GM23338 (cell line): ENCODE measurements around the gene CD5L. TPM values are rescaled to one million over a fixed set of nuclear protein-coding genes. Genes with fewer than 3 reads are reported as not detected.

Experiments
- ATAC-seq: fragments of 200-7000 bp; cut with Tn5 transposase; 3 replicates; pipeline ENCODE4 v1.9.1; 2020
- DNase-seq: peaks from one replicate; pipeline ENCODE4 v3.0.0-alpha.2; 2015; ENCODE audit warnings: low spot score
- H2AFZ ChIP-seq: fragments of 200-600 bp; sonication (generic); 2 replicates; pipeline ENCODE4 v1.8.0; 2016; ENCODE audit warnings: antibody characterized with exemption, mild to moderate bottlenecking, moderate library complexity
- H3F3A ChIP-seq: fragments of 200-600 bp; sonication (generic); replicated peaks from 2 replicates; pipeline ENCODE4 v1.8.0; 2017; ENCODE audit warnings: antibody characterized with exemption, mixed run types, low read depth
- H3K27ac ChIP-seq: fragments of 200-600 bp; sonication (generic); 2 replicates; pipeline ENCODE4 v1.6.1; 2016; ENCODE audit warnings: low read depth
- H3K27me3 ChIP-seq: fragments of 200-600 bp; sonication (generic); 2 replicates; pipeline ENCODE4 v1.8.0; 2016; ENCODE audit warnings: mild to moderate bottlenecking, mixed run types, moderate library complexity; ENCODE audit not compliant: insufficient read depth
- H3K36me3 ChIP-seq: fragments of 200-600 bp; sonication (generic); 2 replicates; pipeline ENCODE4 v1.8.0; 2016; ENCODE audit warnings: mild to moderate bottlenecking; ENCODE audit not compliant: insufficient read depth
- H3K4me1 ChIP-seq: fragments of 200-600 bp; sonication (generic); 2 replicates; pipeline ENCODE4 v1.8.0; 2016; ENCODE audit warnings: mild to moderate bottlenecking, moderate library complexity; ENCODE audit not compliant: insufficient read depth
- H3K4me2 ChIP-seq: fragments of 200-600 bp; sonication (generic); 2 replicates; pipeline ENCODE4 v1.7.1; 2017; ENCODE audit warnings: mixed run types
- H3K4me3 ChIP-seq: fragments of 200-600 bp; sonication (generic); 2 replicates; pipeline ENCODE4 v1.6.1; 2016; ENCODE audit warnings: mixed run types
- H3K79me2 ChIP-seq: fragments of 200-600 bp; sonication (generic); replicated peaks from 2 replicates; pipeline ENCODE4 v1.8.0; 2017; ENCODE audit warnings: mild to moderate bottlenecking; ENCODE audit not compliant: insufficient read depth
- H3K9me2 ChIP-seq: fragments of 200-600 bp; sonication (generic); 2 replicates; pipeline ENCODE4 v1.8.0; 2017; ENCODE audit not compliant: insufficient read depth
- H4K20me1 ChIP-seq: fragments of 200-600 bp; sonication (generic); replicated peaks from 2 replicates; pipeline ENCODE4 v1.8.0; 2017; ENCODE audit warnings: mild to moderate bottlenecking; ENCODE audit not compliant: insufficient read depth
- H3K27ac Mint-ChIP-seq: 2 replicates; pipeline ENCODE4 v1.8.0; 2020; ENCODE audit warnings: inconsistent platforms, mild to moderate bottlenecking, moderate library complexity, mixed read lengths
- H3K27me3 Mint-ChIP-seq: 3 replicates; pipeline ENCODE4 v1.8.0; 2022; ENCODE audit warnings: low read depth, mild to moderate bottlenecking, moderate library complexity, mixed read lengths, inconsistent platforms; ENCODE audit not compliant: insufficient read depth, poor library complexity
- H3K36me3 Mint-ChIP-seq: 3 replicates; pipeline ENCODE4 v1.8.0; 2021; ENCODE audit warnings: low read depth, mild to moderate bottlenecking, inconsistent platforms, moderate library complexity, mixed read lengths
- H3K4me1 Mint-ChIP-seq: 3 replicates; pipeline ENCODE4 v1.8.0; 2020; ENCODE audit warnings: mild to moderate bottlenecking, inconsistent platforms, mixed read lengths
- H3K4me3 Mint-ChIP-seq: 3 replicates; pipeline ENCODE4 v1.8.0; 2021; ENCODE audit warnings: moderate library complexity, mild to moderate bottlenecking, inconsistent platforms, mixed read lengths
- H3K9me3 Mint-ChIP-seq: 3 replicates; pipeline ENCODE4 v1.8.0; 2020; ENCODE audit warnings: moderate library complexity, mild to moderate bottlenecking, inconsistent platforms, mixed read lengths
- NANOG ChIP-seq: IDR thresholded peaks from 2 replicates; pipeline ENCODE4 v1.6.1; 2016; ENCODE audit warnings: antibody characterized with exemption, borderline replicate concordance
- POLR2AphosphoS5 ChIP-seq: IDR thresholded peaks from 2 replicates; pipeline ENCODE4 v1.6.1; 2016; ENCODE audit warnings: antibody characterized with exemption, low read depth
- STAT1 ChIP-seq: IDR thresholded peaks from one replicate; pipeline ENCODE4 v1.6.1; 2016; ENCODE audit warnings: antibody characterized with exemption; ENCODE audit not compliant: unreplicated experiment
- ZNF114 ChIP-seq: fragments of 250-450 bp; sonication (Bioruptor Pico); IDR thresholded peaks from 2 replicates; pipeline ENCODE4 v1.5.0; 2020; ENCODE audit warnings: mild to moderate bottlenecking, moderate library complexity
- ZNF331 ChIP-seq: fragments of 250-450 bp; sonication (Bioruptor Pico); IDR thresholded peaks from 2 replicates; pipeline ENCODE4 v1.5.0; 2020; ENCODE audit warnings: low read depth, mild to moderate bottlenecking, moderate library complexity
- polyA plus RNA-seq: library from polyadenylated mRNA; unstranded; fragments of >200 nt; fragmentation: Nextera tagmentation; extraction: Ambion mirVana; gene quantifications from 2 replicates; pipeline ENCODE4 v1.2.1, GENCODE V29; 2016
- total RNA-seq: library from RNA; depleted of rRNA; stranded (reverse); fragments of >200 nt; shearing (Covaris generic); gene quantifications from 2 replicates; pipeline ENCODE4 v1.2.3, GENCODE V29; 2014
- TF ChIP-seq, protein P1 (sequence below), 2 experiments: fragments of 200-600 bp in 1 of 2; sonication (generic) in 1 of 2; conservative IDR thresholded peaks; 2 replicates each; pipeline versions ENCODE4 v1.5.1 to v1.6.1; 2016 to 2017; ENCODE audit warnings: antibody characterized with exemption in 2 of 2, low read depth in 2 of 2, mild to moderate bottlenecking in 2 of 2, moderate library complexity in 1 of 2
- TF ChIP-seq, protein P2 (sequence below): fragments of 250-450 bp; sonication (Bioruptor Pico); IDR thresholded peaks from 2 replicates; pipeline ENCODE4 v1.5.0; 2020; ENCODE audit warnings: mild to moderate bottlenecking, moderate library complexity
- TF ChIP-seq, protein P3 (sequence below): IDR thresholded peaks from one replicate; pipeline ENCODE4 v1.6.1; 2018; ENCODE audit warnings: antibody characterized with exemption; ENCODE audit not compliant: unreplicated experiment
- TF ChIP-seq, protein P4 (sequence below): IDR thresholded peaks from 2 replicates; pipeline ENCODE4 v1.6.1; 2016; ENCODE audit warnings: antibody characterized with exemption

CD5L gene
- total and polyA plus RNA-seq, 2 experiments from 2014 or later, result not detected

DNA sequence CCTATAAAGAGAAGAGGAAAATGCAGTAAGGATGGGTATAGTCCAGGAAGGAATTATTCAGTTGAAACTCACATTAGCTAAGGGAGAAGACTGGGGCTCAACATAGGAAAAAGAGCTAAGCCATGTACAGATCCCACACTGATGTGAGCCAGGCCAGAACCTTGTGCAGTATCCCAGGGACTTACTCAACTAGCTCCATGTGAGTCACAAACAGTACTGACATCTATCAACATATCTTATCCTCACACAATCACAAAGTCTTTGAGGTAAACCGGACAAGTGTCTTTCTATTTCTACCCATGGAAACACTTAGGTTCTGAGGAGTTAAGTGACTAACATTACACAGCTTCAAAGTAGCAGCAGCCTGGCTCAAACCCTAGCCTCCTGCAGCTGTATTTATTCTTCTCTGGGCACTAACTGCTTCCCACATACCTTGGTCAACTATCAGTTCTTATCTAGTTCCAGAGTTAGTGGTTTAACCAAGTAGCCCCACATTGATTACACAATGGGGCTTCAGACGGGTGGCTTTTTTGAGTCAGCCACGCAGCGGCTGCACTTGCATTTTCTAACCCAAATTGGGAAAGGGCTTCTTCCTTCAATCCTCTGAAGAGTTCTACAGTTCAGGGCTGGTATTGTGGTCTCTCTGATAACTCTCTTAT, 9.5 kb downstream of the CD5L start (continued):
- TF ChIP-seq, protein P1, sequence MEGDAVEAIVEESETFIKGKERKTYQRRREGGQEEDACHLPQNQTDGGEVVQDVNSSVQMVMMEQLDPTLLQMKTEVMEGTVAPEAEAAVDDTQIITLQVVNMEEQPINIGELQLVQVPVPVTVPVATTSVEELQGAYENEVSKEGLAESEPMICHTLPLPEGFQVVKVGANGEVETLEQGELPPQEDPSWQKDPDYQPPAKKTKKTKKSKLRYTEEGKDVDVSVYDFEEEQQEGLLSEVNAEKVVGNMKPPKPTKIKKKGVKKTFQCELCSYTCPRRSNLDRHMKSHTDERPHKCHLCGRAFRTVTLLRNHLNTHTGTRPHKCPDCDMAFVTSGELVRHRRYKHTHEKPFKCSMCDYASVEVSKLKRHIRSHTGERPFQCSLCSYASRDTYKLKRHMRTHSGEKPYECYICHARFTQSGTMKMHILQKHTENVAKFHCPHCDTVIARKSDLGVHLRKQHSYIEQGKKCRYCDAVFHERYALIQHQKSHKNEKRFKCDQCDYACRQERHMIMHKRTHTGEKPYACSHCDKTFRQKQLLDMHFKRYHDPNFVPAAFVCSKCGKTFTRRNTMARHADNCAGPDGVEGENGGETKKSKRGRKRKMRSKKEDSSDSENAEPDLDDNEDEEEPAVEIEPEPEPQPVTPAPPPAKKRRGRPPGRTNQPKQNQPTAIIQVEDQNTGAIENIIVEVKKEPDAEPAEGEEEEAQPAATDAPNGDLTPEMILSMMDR (conservative IDR thresholded peaks at IDR 0.05; ENCODE audit: low read depth in 2 of 2), result no peak

DNA sequence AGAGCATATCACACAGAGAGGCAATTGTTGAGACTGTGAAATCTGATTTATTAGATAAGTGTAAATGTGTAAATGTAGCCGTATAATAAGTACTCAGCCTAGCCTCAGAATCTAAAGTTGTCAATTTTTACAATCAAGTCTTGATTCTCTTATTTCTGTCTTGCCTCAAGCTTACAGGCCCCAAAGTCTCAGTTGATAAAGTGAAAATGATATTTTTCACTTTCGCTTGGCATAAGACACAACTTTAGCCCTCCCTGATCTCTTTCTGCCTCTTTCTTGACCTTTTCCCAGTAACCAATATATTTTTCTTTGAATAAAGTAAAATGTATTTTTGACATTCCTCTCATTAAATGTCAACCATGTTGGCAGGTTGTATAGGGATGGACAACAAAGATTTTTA, 10.7 kb downstream of the CD5L start:
- Histone ChIP-seq H3K9me2 (peaks cover 16% of the 10 kb centered on the region; the same call in 1 of the 2 replicates), H2AFZ (no peak overlapping the region; the same call in 1 of the 2 replicates), H3K4me3 (no peak overlapping the region), H4K20me1 (no peaks in the 10 kb centered on the region), H3F3A (no peaks in the 10 kb centered on the region), H3K4me1 (no peaks in the 10 kb centered on the region), H3K36me3 (no peaks in the 10 kb centered on the region), H3K27ac (no peak overlapping the region), H3K79me2 (no peaks in the 10 kb centered on the region), H3K4me2 (no peak overlapping the region), H3K27me3 (no peaks in the 10 kb centered on the region)
- no peaks in the 10 kb centered on the region for H3K27me3 Mint-ChIP-seq
- H3K4me1 Mint-ChIP-seq, result no peaks in the 10 kb centered on the region
- ATAC-seq (no peak), DNase-seq (no peak)
- no peak overlapping the region for H3K4me3 Mint-ChIP-seq
- H3K27ac Mint-ChIP-seq, result no peak overlapping the region
- no peaks in the 10 kb centered on the region for H3K36me3 Mint-ChIP-seq
- no peaks in the 10 kb centered on the region for H3K9me3 Mint-ChIP-seq
- TF ChIP-seq, protein P2, sequence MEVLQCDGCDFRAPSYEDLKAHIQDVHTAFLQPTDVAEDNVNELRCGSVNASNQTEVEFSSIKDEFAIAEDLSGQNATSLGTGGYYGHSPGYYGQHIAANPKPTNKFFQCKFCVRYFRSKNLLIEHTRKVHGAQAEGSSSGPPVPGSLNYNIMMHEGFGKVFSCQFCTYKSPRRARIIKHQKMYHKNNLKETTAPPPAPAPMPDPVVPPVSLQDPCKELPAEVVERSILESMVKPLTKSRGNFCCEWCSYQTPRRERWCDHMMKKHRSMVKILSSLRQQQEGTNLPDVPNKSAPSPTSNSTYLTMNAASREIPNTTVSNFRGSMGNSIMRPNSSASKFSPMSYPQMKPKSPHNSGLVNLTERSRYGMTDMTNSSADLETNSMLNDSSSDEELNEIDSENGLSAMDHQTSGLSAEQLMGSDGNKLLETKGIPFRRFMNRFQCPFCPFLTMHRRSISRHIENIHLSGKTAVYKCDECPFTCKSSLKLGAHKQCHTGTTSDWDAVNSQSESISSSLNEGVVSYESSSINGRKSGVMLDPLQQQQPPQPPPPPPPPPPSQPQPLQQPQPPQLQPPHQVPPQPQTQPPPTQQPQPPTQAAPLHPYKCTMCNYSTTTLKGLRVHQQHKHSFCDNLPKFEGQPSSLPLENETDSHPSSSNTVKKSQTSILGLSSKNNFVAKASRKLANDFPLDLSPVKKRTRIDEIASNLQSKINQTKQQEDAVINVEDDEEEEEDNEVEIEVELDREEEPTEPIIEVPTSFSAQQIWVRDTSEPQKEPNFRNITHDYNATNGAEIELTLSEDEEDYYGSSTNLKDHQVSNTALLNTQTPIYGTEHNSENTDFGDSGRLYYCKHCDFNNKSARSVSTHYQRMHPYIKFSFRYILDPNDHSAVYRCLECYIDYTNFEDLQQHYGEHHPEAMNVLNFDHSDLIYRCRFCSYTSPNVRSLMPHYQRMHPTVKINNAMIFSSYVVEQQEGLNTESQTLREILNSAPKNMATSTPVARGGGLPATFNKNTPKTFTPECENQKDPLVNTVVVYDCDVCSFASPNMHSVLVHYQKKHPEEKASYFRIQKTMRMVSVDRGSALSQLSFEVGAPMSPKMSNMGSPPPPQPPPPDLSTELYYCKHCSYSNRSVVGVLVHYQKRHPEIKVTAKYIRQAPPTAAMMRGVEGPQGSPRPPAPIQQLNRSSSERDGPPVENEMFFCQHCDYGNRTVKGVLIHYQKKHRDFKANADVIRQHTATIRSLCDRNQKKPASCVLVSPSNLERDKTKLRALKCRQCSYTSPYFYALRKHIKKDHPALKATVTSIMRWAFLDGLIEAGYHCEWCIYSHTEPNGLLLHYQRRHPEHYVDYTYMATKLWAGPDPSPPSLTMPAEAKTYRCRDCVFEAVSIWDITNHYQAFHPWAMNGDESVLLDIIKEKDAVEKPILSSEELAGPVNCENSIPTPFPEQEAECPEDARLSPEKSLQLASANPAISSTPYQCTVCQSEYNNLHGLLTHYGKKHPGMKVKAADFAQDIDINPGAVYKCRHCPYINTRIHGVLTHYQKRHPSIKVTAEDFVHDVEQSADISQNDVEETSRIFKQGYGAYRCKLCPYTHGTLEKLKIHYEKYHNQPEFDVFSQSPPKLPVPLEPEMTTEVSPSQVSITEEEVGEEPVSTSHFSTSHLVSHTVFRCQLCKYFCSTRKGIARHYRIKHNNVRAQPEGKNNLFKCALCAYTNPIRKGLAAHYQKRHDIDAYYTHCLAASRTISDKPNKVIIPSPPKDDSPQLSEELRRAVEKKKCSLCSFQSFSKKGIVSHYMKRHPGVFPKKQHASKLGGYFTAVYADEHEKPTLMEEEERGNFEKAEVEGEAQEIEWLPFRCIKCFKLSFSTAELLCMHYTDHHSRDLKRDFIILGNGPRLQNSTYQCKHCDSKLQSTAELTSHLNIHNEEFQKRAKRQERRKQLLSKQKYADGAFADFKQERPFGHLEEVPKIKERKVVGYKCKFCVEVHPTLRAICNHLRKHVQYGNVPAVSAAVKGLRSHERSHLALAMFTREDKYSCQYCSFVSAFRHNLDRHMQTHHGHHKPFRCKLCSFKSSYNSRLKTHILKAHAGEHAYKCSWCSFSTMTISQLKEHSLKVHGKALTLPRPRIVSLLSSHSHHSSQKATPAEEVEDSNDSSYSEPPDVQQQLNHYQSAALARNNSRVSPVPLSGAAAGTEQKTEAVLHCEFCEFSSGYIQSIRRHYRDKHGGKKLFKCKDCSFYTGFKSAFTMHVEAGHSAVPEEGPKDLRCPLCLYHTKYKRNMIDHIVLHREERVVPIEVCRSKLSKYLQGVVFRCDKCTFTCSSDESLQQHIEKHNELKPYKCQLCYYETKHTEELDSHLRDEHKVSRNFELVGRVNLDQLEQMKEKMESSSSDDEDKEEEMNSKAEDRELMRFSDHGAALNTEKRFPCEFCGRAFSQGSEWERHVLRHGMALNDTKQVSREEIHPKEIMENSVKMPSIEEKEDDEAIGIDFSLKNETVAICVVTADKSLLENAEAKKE, result no peak
- TF ChIP-seq NANOG (no peak), POLR2AphosphoS5 (no peak), STAT1 (no peak), ZNF114 (CRISPR knock-in tag) (no peak), ZNF331 (CRISPR knock-in tag) (no peak)
- TF ChIP-seq, protein P1 (conservative IDR thresholded peaks at IDR 0.05; ENCODE audit: low read depth in 2 of 2), result no peak
- TF ChIP-seq, protein P3, sequence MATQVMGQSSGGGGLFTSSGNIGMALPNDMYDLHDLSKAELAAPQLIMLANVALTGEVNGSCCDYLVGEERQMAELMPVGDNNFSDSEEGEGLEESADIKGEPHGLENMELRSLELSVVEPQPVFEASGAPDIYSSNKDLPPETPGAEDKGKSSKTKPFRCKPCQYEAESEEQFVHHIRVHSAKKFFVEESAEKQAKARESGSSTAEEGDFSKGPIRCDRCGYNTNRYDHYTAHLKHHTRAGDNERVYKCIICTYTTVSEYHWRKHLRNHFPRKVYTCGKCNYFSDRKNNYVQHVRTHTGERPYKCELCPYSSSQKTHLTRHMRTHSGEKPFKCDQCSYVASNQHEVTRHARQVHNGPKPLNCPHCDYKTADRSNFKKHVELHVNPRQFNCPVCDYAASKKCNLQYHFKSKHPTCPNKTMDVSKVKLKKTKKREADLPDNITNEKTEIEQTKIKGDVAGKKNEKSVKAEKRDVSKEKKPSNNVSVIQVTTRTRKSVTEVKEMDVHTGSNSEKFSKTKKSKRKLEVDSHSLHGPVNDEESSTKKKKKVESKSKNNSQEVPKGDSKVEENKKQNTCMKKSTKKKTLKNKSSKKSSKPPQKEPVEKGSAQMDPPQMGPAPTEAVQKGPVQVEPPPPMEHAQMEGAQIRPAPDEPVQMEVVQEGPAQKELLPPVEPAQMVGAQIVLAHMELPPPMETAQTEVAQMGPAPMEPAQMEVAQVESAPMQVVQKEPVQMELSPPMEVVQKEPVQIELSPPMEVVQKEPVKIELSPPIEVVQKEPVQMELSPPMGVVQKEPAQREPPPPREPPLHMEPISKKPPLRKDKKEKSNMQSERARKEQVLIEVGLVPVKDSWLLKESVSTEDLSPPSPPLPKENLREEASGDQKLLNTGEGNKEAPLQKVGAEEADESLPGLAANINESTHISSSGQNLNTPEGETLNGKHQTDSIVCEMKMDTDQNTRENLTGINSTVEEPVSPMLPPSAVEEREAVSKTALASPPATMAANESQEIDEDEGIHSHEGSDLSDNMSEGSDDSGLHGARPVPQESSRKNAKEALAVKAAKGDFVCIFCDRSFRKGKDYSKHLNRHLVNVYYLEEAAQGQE, result no peak
- TF ChIP-seq, protein P4, sequence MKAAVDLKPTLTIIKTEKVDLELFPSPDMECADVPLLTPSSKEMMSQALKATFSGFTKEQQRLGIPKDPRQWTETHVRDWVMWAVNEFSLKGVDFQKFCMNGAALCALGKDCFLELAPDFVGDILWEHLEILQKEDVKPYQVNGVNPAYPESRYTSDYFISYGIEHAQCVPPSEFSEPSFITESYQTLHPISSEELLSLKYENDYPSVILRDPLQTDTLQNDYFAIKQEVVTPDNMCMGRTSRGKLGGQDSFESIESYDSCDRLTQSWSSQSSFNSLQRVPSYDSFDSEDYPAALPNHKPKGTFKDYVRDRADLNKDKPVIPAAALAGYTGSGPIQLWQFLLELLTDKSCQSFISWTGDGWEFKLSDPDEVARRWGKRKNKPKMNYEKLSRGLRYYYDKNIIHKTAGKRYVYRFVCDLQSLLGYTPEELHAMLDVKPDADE, result no peak
